NCI-H510A (cell line): Measurements from ENCODE around the gene MFSD6L.

ENCODE experiments used
- DNase-seq: peaks from one replicate; lab custom pipeline; 2025; lab: John Stamatoyannopoulos, UW

MFSD6L gene, protein sequence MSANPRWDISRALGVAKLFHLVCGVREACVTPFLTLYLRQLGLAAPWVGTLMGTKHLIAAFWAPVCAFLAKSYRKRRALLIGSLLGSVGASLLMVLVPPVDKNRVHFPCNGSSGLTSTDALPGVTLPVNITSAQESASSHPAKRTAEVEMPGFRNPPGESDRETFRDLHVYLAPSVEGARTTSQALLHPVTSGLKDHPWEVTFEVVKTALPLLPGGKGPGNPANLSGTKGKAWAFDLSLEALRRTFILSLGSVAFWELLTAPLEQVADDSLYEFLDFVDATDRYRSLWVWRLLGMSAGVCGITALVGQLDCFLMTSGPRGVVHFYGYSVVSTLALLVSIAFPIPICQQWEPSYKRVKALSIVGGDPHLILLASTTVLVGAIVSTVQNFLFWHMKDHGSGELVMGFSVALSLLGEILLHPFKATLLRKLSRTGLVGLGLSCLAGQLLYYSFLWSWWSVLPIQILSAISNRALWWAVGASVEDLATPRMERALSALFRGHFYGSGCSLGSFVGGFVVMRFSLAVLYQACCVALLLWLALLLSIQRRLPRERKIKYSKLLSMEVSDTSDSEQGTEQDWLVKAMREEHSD

GRCh38 chr17:8798846-8799569 is at the start of gene MFSD6L:
MFSD6L (minus strand) TSS chr17:8799365; CDS start chr17:8799120, 245 bp downstream.
- no peak for DNase-seq

DNA sequence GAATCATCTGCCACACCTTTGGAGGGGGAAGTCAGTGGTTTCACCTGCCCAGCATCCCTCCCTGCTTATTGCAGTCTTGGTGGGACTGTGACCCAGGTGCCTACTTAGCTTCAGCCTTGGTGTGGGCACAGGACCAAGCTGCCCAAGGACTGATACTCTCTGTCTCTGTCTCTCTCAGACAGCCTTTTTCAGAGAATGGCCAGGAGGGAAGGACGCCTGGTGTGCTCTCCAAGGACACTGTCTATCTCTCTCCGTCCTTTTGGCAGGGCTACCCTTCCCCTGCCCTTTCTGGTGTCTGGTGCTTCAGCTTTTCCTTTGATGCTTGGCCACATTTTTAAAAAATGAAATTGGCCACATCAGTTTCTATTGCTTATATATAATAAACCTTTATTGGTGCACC is 48.7 kb upstream of the MFSD6L start:
- DNase-seq: no peak

- no peak for DNase-seq
Measured at GRCh38 chr17:8846768-8847211, 47.6 kb upstream of the MFSD6L start.

- no peak for DNase-seq
Measured at GRCh38 chr17:8844229-8845218, 45.4 kb upstream of the MFSD6L start.

DNA sequence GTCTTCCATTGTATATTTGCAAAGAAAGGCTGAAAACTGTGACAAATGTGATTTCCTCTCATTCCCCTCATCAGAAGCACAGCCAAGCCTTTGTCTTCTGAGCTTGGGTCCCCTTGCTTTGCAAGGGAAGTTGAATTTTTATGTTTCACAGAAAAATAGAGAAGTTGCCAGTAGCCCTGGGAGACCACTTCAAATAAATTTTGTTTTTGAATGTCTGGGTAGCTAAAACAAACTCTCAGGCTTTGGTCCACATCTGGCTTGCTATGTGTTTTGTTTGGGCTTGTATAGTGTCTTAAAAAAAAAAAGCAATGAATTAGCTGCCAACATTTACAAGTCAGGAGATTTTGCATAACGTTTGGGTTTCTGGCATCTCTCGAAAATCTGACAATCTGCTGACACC is 44.2 kb upstream of the MFSD6L start:
- DNase-seq: no peak

DNA sequence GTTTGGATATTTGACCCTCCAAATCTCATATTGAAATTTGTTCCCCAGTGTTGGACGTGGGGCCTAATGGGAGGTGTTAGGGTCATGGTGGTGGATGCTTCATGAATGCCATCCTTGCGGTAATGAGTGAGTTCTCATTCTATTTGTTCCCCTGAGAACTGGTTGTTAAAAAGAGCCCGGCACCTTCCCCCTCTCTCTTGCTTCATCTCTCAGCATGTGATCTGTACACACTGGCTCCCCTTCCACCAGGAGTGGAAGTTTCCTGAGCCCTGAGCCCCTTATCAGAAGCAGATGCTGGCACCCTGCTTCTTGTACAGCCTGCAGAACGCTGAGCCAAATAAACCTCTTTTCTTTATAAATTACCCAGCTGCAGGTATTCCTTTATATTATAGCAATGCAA is 42.7 kb upstream of the MFSD6L start:
- no peak for DNase-seq

GRCh38 chr17:8839410-8839935 is 40.3 kb upstream of the MFSD6L start:
- DNase-seq: no peak

GRCh38 chr17:8838551-8839095 is 39.5 kb upstream of the MFSD6L start:
- no peak for DNase-seq

GRCh38 chr17:8837563-8838075 is 38.5 kb upstream of the MFSD6L start:
- no peak for DNase-seq

GRCh38 chr17:8836821-8837562 is 37.8 kb upstream of the MFSD6L start:
- no peak for DNase-seq

DNA sequence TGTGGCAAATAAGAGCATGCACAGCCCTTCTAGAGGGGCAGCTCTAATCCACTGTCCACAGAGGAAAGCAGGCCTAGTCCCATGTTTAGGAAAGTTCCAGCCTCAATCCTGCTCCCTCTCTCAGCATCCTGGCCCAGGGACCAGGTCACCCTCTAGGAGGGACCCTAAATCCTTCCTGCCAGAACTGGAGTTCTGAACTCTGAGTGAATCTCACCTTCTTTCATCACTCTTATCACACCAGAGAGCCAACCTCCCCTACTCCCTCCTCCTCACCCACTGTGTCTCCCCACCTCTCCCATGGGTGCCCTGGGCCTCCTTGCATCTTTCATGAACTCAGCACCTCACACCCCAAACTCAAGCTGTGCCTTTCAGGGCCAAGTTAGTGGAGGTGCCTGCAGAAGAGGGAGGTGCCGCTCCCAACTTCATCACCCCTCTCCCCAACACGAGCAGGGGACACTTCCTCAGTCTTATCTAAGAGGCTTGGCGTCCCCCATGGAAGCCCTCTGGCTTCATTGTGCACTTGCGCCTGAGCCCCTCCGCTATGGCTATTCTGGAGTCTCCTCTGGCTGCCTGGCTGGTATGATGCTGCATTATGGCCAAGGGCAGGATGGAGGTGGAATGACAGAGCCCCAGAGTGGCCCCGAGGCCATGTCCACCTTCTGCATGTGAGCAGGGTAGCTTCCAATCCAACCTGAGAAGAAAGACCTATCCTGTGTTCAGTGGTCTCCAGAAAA is 36.6 kb upstream of the MFSD6L start:
- no peak for DNase-seq

- no peak for DNase-seq
Measured at GRCh38 chr17:8835106-8835505, 35.9 kb upstream of the MFSD6L start.

DNA sequence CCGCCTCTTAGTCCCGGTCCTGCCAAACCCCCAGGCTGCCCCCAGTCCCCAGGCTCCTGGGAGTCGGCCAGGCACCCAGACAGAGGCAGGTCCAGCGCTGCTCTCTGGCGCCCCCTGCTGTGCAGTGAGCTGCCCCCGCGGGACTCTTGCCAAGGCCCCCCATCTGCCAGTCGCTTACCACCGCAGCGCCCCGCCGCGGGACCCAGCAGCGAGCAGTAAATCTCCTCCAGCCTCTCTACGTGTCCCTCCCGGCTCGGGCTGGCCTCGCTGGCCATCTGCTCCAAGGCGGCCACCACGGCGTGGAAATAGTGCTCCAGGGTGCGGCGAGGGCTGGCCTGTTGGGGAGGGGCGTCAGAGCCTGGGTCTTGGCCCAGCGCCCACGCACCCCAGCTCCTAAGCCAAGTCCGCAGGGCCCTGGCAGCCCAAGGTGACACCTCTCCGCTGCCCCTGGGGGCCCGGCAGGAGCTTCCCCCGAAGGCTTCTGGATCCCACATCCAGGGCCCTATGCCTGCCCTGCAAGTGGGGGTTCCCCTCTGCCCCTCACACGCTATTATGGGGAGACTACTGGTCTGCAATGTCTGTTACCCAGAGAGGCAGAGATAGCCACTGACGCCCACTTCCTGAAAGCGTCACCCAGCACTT is 33.7 kb upstream of the MFSD6L start:
- DNase-seq: no peak

DNA sequence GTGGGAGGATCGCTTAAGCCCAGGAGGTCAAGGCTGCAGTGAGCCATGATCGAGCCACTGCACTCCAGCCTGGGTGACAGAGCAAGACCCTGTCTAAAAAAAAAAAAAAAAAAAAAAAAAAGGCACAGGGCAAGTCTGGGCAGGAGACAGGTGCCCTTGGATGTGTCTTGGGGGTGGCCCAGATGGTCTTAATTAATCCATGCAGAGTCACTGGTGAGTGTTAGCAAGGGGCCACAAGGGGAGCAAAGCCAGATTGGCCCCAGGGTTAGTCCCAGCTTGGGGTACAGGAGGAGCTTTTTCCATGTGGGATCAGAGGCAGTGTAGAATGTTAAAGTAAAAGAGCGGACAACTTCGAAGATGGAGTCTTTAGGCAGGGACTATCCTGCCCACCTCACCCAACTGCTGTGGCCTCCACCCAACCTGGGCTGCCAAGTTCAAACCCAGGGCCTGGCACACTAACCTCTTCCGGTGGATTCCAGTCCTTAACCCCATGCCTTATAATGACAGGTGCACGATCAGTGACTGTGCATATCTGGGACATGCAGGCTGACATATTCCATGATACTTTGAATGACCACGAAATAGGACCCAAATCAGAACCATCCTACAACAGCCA is 32.2 kb upstream of the MFSD6L start:
- DNase-seq: no peak

- DNase-seq: no peak
Measured at GRCh38 chr17:8830141-8830540, 31.0 kb upstream of the MFSD6L start.

GRCh38 chr17:8829036-8829941 is 30.1 kb upstream of the MFSD6L start:
- no peak for DNase-seq

- no peak for DNase-seq
Measured at GRCh38 chr17:8828517-8828875, 29.3 kb upstream of the MFSD6L start.
